WERI-Rb-1 (cell line): Measurements from ENCODE around the gene TSPAN17.
"Not testable (repeated sequence)": the region's sequence is repeated elsewhere in the genome, so short reads cannot be mapped to it uniquely, and the experiment has no call there.

Experiments used
- DNase-seq: peaks from one replicate; pipeline ENCODE4 v3.0.0-alpha.2; 2020
- H3K27ac ChIP-seq: fragments of 250-450 bp; sonication (Bioruptor Pico); 2 replicates; pipeline ENCODE4 v1.5.1; 2020; ENCODE audit warnings: mild to moderate bottlenecking, moderate library complexity
- H3K27me3 ChIP-seq: fragments of 250-450 bp; sonication (Bioruptor Pico); 2 replicates; pipeline ENCODE4 v1.5.1; 2021; ENCODE audit warnings: mild to moderate bottlenecking, low read depth, moderate library complexity; ENCODE audit not compliant: insufficient read depth, severe bottlenecking
- H3K36me3 ChIP-seq: fragments of 250-450 bp; sonication (Bioruptor Pico); 2 replicates; pipeline ENCODE4 v1.5.1; 2020; ENCODE audit warnings: mild to moderate bottlenecking, moderate library complexity
- H3K4me3 ChIP-seq: 2 replicates; pipeline ENCODE4 v1.5.1; 2011; ENCODE audit warnings: low read depth, mild to moderate bottlenecking, control low read depth, low read length
- H3K9me3 ChIP-seq: fragments of 250-450 bp; sonication (Bioruptor Pico); 2 replicates; pipeline ENCODE4 v1.5.1; 2021; ENCODE audit warnings: mild to moderate bottlenecking, moderate library complexity; ENCODE audit not compliant: severe bottlenecking
- TF ChIP-seq, protein P1 (sequence below): IDR thresholded peaks from 2 replicates; pipeline ENCODE4 v1.5.1; 2011; ENCODE audit warnings: low read depth, mild to moderate bottlenecking, control low read depth, inconsistent platforms, low read length

Gene TSPAN17, protein sequence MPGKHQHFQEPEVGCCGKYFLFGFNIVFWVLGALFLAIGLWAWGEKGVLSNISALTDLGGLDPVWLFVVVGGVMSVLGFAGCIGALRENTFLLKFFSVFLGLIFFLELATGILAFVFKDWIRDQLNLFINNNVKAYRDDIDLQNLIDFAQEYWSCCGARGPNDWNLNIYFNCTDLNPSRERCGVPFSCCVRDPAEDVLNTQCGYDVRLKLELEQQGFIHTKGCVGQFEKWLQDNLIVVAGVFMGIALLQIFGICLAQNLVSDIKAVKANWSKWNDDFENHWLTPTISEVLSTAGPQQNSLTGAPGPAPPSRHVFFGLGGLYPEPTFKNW

GRCh38 chr5:176647030-176647842 is at the start of gene TSPAN17:
TSS of gene TSPAN17 (plus strand) at chr5:176647484. CDS start at chr5:176647616, 132 bp downstream.
- Histone ChIP-seq H3K27me3 (no peaks in the 10 kb centered on the region), H3K4me3 (peak within 1 kb of the TSS; percentile 65), H3K9me3 (no peaks in the 10 kb centered on the region), H3K36me3 (peaks cover 1% of the 10 kb centered on the region; the same call in 1 of the 2 replicates), H3K27ac (peak within 1 kb of the TSS; percentile 94)
- peak; percentile 100 for DNase-seq
- TF ChIP-seq, protein P1, sequence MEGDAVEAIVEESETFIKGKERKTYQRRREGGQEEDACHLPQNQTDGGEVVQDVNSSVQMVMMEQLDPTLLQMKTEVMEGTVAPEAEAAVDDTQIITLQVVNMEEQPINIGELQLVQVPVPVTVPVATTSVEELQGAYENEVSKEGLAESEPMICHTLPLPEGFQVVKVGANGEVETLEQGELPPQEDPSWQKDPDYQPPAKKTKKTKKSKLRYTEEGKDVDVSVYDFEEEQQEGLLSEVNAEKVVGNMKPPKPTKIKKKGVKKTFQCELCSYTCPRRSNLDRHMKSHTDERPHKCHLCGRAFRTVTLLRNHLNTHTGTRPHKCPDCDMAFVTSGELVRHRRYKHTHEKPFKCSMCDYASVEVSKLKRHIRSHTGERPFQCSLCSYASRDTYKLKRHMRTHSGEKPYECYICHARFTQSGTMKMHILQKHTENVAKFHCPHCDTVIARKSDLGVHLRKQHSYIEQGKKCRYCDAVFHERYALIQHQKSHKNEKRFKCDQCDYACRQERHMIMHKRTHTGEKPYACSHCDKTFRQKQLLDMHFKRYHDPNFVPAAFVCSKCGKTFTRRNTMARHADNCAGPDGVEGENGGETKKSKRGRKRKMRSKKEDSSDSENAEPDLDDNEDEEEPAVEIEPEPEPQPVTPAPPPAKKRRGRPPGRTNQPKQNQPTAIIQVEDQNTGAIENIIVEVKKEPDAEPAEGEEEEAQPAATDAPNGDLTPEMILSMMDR = peak; percentile 39; the same call in 1 of the 2 replicates

GRCh38 chr5:176599749-176600430 is 47.4 kb upstream of the TSPAN17 start:
- peaks cover 66% of the 10 kb centered on the region for H3K36me3 ChIP-seq
- H3K9me3 ChIP-seq, H3K27ac ChIP-seq, H3K4me3 ChIP-seq, H3K27me3 ChIP-seq, DNase-seq: not testable (repeated sequence)

- Histone ChIP-seq H3K36me3 (peaks cover 69% of the 10 kb centered on the region), H3K4me3 (no peak overlapping the region), H3K9me3 (no peaks in the 10 kb centered on the region), H3K27ac (peak overlapping the region; percentile 70), H3K27me3 (no peaks in the 10 kb centered on the region)
- TF ChIP-seq, protein P1 = no peak
- peak; percentile 50 for DNase-seq
These were observed 45.3 kb upstream of the TSPAN17 start for GRCh38 chr5:176601901-176602482.

DNA sequence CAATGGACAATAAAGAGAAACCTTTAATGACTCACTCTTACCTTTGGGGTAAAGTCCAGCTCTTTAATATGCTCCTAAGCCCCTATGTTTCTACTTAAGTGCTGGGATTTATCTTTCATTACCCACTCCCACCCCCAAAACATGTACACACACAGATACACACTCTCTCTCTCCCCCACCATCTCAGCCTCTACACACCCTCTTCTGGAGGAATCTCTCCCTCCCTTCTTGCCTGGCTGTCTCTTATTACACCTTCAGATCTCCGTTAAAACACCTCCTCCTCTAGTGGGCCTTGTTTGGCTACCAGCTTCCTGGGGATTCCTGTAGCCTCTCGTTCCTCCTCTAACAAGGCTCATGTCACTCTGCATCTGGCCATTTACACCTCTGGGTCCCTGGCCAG is 44.2 kb upstream of the TSPAN17 start:
- Histone ChIP-seq H3K4me3 (no peak overlapping the region), H3K36me3 (peaks cover 70% of the 10 kb centered on the region), H3K27ac (no peak overlapping the region), H3K9me3 (no peaks in the 10 kb centered on the region), H3K27me3 (no peaks in the 10 kb centered on the region)
- no peak for DNase-seq
- TF ChIP-seq, protein P1 = no peak

DNA sequence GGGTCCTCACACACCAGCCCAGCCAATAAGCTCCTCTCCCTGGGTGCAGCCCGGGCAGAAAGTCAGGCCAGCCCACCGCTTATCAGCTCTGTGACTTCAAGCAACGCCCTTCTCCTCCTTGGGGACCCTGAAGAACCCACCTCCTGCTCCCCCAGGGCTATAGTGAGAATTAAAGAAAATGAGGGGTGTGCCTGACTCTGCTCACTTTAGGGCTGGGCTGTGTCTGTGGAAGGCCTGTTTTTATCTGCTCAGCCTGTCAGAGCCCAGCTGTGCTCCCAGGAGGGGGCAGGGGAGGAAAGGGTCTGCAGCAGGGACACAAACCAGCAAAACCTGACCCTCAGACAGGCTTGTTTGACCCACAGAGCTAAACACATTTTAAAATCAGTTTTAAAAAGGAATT is 41.3 kb upstream of the TSPAN17 start:
- Histone ChIP-seq H3K36me3 (peaks cover 57% of the 10 kb centered on the region), H3K9me3 (no peaks in the 10 kb centered on the region), H3K27ac (no peak overlapping the region), H3K4me3 (no peak overlapping the region), H3K27me3 (no peaks in the 10 kb centered on the region)
- DNase-seq = no peak
- TF ChIP-seq, protein P1 = no peak

- no peak overlapping the region for H3K4me3 ChIP-seq
- H3K36me3 ChIP-seq = peaks cover 54% of the 10 kb centered on the region
- TF ChIP-seq, protein P1 = no peak
- no peak for DNase-seq
- H3K27ac ChIP-seq = no peak overlapping the region
- H3K9me3 ChIP-seq = no peaks in the 10 kb centered on the region
- no peaks in the 10 kb centered on the region for H3K27me3 ChIP-seq
These were observed 40.4 kb upstream of the TSPAN17 start for GRCh38 chr5:176606875-176607274.
